ENCODE data around the gene KCTD13.
A peak's percentile ranks its signal among the peaks of the same experiment; 100 is the strongest.

Gene KCTD13

GRCh38 chr16:29972992-29973383 lies 47.0 kb upstream of the KCTD13 start:
- Histone ChIP-seq H3K4me2 (ENCODE audit: low read length) (peak overlapping the region; percentile 47), H3K79me2 (peaks cover 18% of the 10 kb centered on the region), H3K27me3 (ENCODE audit: control insufficient read depth, insufficient read depth, low read length) (no peaks in the 10 kb centered on the region), H3K36me3 (ENCODE audit: control insufficient read depth, insufficient read depth, low read length) (no peaks in the 10 kb centered on the region), H3K4me3 (ENCODE audit: low read depth, low read length) (peak overlapping the region; percentile 36), H3K9ac (no peak overlapping the region), H2AFZ (peak overlapping the region; percentile 78), H3K27ac (peak overlapping the region; percentile 76), H3K9me3 (ENCODE audit: control insufficient read depth, low read length) (no peaks in the 10 kb centered on the region), H3K4me1 (peaks cover 13% of the 10 kb centered on the region)
- no peak for TF ChIP-seq CTCF (IDR thresholded peaks at IDR 0.05)

- Histone ChIP-seq H3K79me2 (peaks cover 18% of the 10 kb centered on the region), H3K4me2 (ENCODE audit: low read length) (no peak overlapping the region), H3K27ac (peak overlapping the region; percentile 76), H3K27me3 (ENCODE audit: control insufficient read depth, insufficient read depth, low read length) (no peaks in the 10 kb centered on the region), H3K9me3 (ENCODE audit: control insufficient read depth, low read length) (no peaks in the 10 kb centered on the region), H2AFZ (no peak overlapping the region), H3K4me1 (peaks cover 13% of the 10 kb centered on the region), H3K9ac (no peak overlapping the region), H3K36me3 (ENCODE audit: control insufficient read depth, insufficient read depth, low read length) (no peaks in the 10 kb centered on the region), H3K4me3 (ENCODE audit: low read depth, low read length) (no peak overlapping the region)
- TF ChIP-seq CTCF (IDR thresholded peaks at IDR 0.05): no peak
Measured at GRCh38 chr16:29972500-29972899, 46.5 kb upstream of the KCTD13 start.

GRCh38 chr16:29971304-29971703 lies 45.3 kb upstream of the KCTD13 start:
- Histone ChIP-seq H2AFZ (no peak overlapping the region), H3K9me3 (ENCODE audit: control insufficient read depth, low read length) (no peaks in the 10 kb centered on the region), H3K4me2 (ENCODE audit: low read length) (no peak overlapping the region), H3K27ac (no peak overlapping the region), H3K9ac (no peak overlapping the region), H3K79me2 (peaks cover 18% of the 10 kb centered on the region), H3K4me3 (ENCODE audit: low read depth, low read length) (no peak overlapping the region), H3K36me3 (ENCODE audit: control insufficient read depth, insufficient read depth, low read length) (no peaks in the 10 kb centered on the region), H3K27me3 (ENCODE audit: control insufficient read depth, insufficient read depth, low read length) (no peaks in the 10 kb centered on the region), H3K4me1 (peaks cover 13% of the 10 kb centered on the region)
- TF ChIP-seq CTCF (IDR thresholded peaks at IDR 0.05): no peak

- H3K36me3 ChIP-seq (ENCODE audit: control insufficient read depth, insufficient read depth, low read length): no peaks in the 10 kb centered on the region
- no peak overlapping the region for H2AFZ ChIP-seq
- H3K9ac ChIP-seq: no peak overlapping the region
- no peak overlapping the region for H3K4me2 ChIP-seq (ENCODE audit: low read length)
- no peak for TF ChIP-seq CTCF (IDR thresholded peaks at IDR 0.05)
- no peak overlapping the region for H3K4me3 ChIP-seq (ENCODE audit: low read depth, low read length)
- H3K27me3 ChIP-seq (ENCODE audit: control insufficient read depth, insufficient read depth, low read length): no peaks in the 10 kb centered on the region
- no peaks in the 10 kb centered on the region for H3K4me1 ChIP-seq
- H3K79me2 ChIP-seq: no peaks in the 10 kb centered on the region
- no peak overlapping the region for H3K27ac ChIP-seq
- no peaks in the 10 kb centered on the region for H3K9me3 ChIP-seq (ENCODE audit: control insufficient read depth, low read length)
Measured at GRCh38 chr16:29968205-29968604, 42.2 kb upstream of the KCTD13 start.

- Histone ChIP-seq H3K79me2 (no peaks in the 10 kb centered on the region), H3K4me1 (peaks cover 5% of the 10 kb centered on the region), H3K4me3 (ENCODE audit: low read depth, low read length) (no peak overlapping the region), H3K27ac (peak overlapping the region; percentile 76), H3K27me3 (ENCODE audit: control insufficient read depth, insufficient read depth, low read length) (no peaks in the 10 kb centered on the region), H3K4me2 (ENCODE audit: low read length) (no peak overlapping the region), H2AFZ (peak overlapping the region; percentile 100), H3K9me3 (ENCODE audit: control insufficient read depth, low read length) (no peaks in the 10 kb centered on the region), H3K9ac (no peak overlapping the region), H3K36me3 (ENCODE audit: control insufficient read depth, insufficient read depth, low read length) (no peaks in the 10 kb centered on the region)
- TF ChIP-seq CTCF (IDR thresholded peaks at IDR 0.05): no peak
Measured at GRCh38 chr16:29963021-29963743, 37.2 kb upstream of the KCTD13 start.
